OCI-LY1 (cell line): ENCODE measurements around the gene CMIP.

ENCODE experiments used
- EZH2 ChIP-seq: fragments of 200-600 bp; sonication (generic), shearing (Covaris generic); IDR thresholded peaks from 2 replicates; pipeline ENCODE4 v1.8.0; 2017; ENCODE audit warnings: borderline replicate concordance, mixed run types, mild to moderate bottlenecking, antibody characterized with exemption, low read length, moderate library complexity, mixed read lengths
- TF ChIP-seq, protein P1 (sequence below): fragments of 200-600 bp; sonication (generic), shearing (Covaris generic); IDR thresholded peaks from 2 replicates; pipeline ENCODE4 v1.5.1; 2017; ENCODE audit warnings: mild to moderate bottlenecking, antibody characterized with exemption, low read length, moderate library complexity, mixed read lengths

DNA sequence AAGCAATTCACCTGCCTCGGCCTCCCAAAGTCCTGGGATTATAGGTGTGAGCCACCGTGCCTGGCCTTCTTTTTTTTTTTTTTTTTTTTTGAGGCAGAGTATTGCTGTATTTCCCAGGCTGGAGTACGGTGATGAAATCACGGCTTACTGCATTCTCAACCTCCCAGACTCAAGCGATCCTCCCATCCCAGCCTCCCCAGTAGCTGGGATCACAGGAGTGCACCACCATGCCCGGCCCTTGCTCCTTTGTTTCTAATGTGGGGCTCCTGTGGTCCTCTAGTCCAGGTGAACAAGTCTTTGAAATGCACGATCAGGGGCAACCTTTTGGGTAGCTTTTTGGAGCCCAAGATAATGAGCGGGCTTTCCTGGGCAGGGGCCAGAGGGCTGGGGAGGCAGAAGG is 23.2 kb downstream of the CMIP start:
- TF ChIP-seq, protein P1, sequence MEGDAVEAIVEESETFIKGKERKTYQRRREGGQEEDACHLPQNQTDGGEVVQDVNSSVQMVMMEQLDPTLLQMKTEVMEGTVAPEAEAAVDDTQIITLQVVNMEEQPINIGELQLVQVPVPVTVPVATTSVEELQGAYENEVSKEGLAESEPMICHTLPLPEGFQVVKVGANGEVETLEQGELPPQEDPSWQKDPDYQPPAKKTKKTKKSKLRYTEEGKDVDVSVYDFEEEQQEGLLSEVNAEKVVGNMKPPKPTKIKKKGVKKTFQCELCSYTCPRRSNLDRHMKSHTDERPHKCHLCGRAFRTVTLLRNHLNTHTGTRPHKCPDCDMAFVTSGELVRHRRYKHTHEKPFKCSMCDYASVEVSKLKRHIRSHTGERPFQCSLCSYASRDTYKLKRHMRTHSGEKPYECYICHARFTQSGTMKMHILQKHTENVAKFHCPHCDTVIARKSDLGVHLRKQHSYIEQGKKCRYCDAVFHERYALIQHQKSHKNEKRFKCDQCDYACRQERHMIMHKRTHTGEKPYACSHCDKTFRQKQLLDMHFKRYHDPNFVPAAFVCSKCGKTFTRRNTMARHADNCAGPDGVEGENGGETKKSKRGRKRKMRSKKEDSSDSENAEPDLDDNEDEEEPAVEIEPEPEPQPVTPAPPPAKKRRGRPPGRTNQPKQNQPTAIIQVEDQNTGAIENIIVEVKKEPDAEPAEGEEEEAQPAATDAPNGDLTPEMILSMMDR: no peak
- TF ChIP-seq EZH2: no peak
